Heart right ventricle (tissue), 16 donors: Measurements from ENCODE around the gene EVX2. TPM values are rescaled to one million over a fixed set of nuclear protein-coding genes. Genes with fewer than 3 reads are reported as not detected.

Source experiments
- ATAC-seq, 8 donors: fragments of 200-7000 bp; cut with Tn5 transposase; one replicate each; pipeline ENCODE4 v1.9.1; 2020; ENCODE audit warnings: mild to moderate bottlenecking in 8 of 8, moderate library complexity in 8 of 8, moderate number of reproducible peaks in 1 of 8
- DNase-seq, 2 donors: peaks; one replicate each; pipeline ENCODE4 v3.0.0-alpha.2; 2020
- H3K27ac ChIP-seq, 10 donors: fragments of 200-600 bp; sonication (generic) in 2 of 10; one replicate each; pipeline versions ENCODE4 v1.5.0 to v1.8.0; 2020 to 2022; ENCODE audit warnings: mild to moderate bottlenecking in 3 of 10
- H3K27me3 ChIP-seq, 7 donors: fragments of 200-600 bp; one replicate each; pipeline ENCODE4 v1.8.0; 2021 to 2022; ENCODE audit warnings: mild to moderate bottlenecking in 2 of 7
- H3K36me3 ChIP-seq, 9 donors: fragments of 200-600 bp; sonication (generic) in 1 of 9; one replicate each; pipeline versions ENCODE4 v1.5.0 to v1.8.0; 2020 to 2022; ENCODE audit warnings: mild to moderate bottlenecking in 2 of 9
- H3K4me1 ChIP-seq, 9 donors: fragments of 200-600 bp; sonication (generic) in 1 of 9; one replicate each; pipeline versions ENCODE4 v1.5.0 to v1.8.0; 2020 to 2022; ENCODE audit warnings: mild to moderate bottlenecking in 4 of 9
- H3K4me3 ChIP-seq, 10 donors: fragments of 200-600 bp; sonication (generic) in 2 of 10; one replicate each; pipeline versions ENCODE4 v1.5.0 to v1.8.0; 2020 to 2022; ENCODE audit warnings: mild to moderate bottlenecking in 7 of 10, moderate library complexity in 2 of 10
- H3K9me3 ChIP-seq, 11 donors: fragments of 200-600 bp in 10 of 11; sonication (generic) in 2 of 11; one replicate each; pipeline versions ENCODE4 v1.5.0 to v1.8.0; 2013 to 2022; ENCODE audit warnings: mild to moderate bottlenecking in 2 of 11, control low read depth in 1 of 11, moderate library complexity in 1 of 11
- WGBS, 2 donors: extraction: QIAGEN DNeasy Blood & Tissue Kit; methylation state at CpG; one replicate each; pipeline ENCODE4 v1.1.7; 2013; ENCODE audit warnings: inconsistent platforms in 1 of 2; 5-methylcytosine and 5-hydroxymethylcytosine counted together
- intact Hi-C, 10 donors: fragments of 100-400 bp; cut with DNase I; formaldehyde crosslinking; loops; one replicate each; pipeline versions ENCODE4 v1.11.1 to v1.14.2; 2022
- polyA plus RNA-seq, 2 donors: library from polyadenylated mRNA; stranded (reverse); fragments of 200-250 nt; gene quantifications; one replicate each; pipeline ENCODE4 v1.2.3, GENCODE V29; 2013
- total RNA-seq, 10 donors: library from RNA; stranded (reverse); fragmentation: NEBNext Ultra II Directional in 3 of 10; extraction: Animal tissue kit (Norgen Biotek cat#: 25700) in 3 of 10; gene quantifications; one replicate each; pipeline versions ENCODE4 v1.2.1 to v1.2.4, GENCODE V29; 2021 to 2023
- TF ChIP-seq, protein P1 (sequence below), 9 donors: fragments of 200-600 bp; sonication (generic) in 2 of 9; IDR thresholded peaks; one replicate each; pipeline versions ENCODE4 v1.5.0 to v1.8.0; 2021 to 2022; ENCODE audit warnings: antibody characterized with exemption in 9 of 9, mild to moderate bottlenecking in 5 of 9, moderate library complexity in 1 of 9
- donor health status: Arrhythmogenic right ventricular cardiomyopathy.
- donor health status: ischemic (EF 13 %, LVEDD 7.1; RV severe dilation, severe dysfunction).
- donor health status: healthy with polysubstance abuse.
- donor health status: DM: no; HTN: yes; CAD: no.
- donor health status: DM: no; HTN: no; CAD: no.
- donor health status: ischemic (EF 25% LVEDD 6.9; RV normal size, moderate dysfunction).
- donor health status: ischemic (EF 25% LVEDD 5.7; RV mildly dilated, moderate dysfunction).
- donor health status: healthy.
- donor health status: DM: yes; HTN: yes; CAD: no.
- donor health status: Ischemic cardiomyopathy.
- donor health status: ischemic (EF 35%, LVEDD 5.7; RV mildly dilated, moderate dysfunction).
- donor health status: nonischemic (EF 11% LVEDD 7.7; RV severe dilation, severe dysfunction).
- donor health status: DM: yes; HTN: yes; CAD: no.
- donor health status: PGD.
- donor health status: ischemic (EF 29% LVEDD 5.4; RV normal size, mild dysfunction).
- donor health status: nonischemic (EF 23%, LVEDD 6.1; RV moderate dilation, normal function).

The EVX2 gene
- total and polyA plus RNA-seq, 12 donors: not detected

DNA sequence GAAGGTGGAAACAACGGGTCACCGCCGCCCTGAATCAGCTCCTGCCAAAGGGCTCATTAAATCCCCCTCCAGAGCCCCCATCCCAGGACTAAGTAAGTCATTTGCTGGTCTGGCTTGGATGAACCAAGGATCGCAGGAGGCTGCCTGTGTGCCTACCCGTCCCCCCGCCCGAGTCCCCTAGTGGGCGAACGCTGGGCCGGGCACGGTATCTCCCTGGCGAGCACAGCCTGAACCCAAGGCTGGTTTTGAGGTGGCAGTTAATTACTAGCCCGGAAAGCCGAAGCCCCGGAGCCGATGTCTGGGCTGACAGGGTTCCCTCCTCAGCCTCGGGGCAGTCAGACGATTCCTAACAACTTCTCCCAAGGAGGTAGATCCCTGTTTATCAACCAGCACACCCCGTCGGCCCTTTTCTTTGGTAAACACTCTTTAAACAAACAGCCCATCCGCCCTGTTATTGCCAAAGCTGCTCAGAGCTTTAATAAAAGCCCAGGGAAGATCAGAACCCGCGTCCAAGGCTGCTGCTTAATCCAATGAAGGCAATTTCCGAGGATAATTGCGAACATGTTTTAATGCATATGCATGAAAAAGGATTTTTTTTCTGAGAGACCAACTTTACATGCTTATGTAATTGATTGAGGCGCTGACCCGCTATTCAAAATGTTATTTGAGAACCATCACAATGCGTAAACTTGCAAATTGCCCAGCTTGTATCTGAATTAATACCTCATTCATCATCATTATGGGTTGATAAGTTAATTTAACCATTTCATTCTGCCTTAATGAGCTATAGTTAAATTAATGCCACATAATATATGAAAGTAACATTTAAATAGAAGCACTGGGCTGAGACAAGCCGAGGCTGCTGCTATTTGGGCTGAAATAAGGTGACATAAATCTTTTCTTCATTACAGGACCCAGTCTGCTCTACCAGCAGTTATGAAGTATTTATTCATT lies 10.5 kb downstream of the EVX2 start:
- no peak overlapping the region for H3K27ac ChIP-seq
- H3K4me3 ChIP-seq: no peak overlapping the region
- 11 to 13% methylated on average over 29 of the region's 29 CpGs for WGBS, 2 donors
- TF ChIP-seq, protein P1, sequence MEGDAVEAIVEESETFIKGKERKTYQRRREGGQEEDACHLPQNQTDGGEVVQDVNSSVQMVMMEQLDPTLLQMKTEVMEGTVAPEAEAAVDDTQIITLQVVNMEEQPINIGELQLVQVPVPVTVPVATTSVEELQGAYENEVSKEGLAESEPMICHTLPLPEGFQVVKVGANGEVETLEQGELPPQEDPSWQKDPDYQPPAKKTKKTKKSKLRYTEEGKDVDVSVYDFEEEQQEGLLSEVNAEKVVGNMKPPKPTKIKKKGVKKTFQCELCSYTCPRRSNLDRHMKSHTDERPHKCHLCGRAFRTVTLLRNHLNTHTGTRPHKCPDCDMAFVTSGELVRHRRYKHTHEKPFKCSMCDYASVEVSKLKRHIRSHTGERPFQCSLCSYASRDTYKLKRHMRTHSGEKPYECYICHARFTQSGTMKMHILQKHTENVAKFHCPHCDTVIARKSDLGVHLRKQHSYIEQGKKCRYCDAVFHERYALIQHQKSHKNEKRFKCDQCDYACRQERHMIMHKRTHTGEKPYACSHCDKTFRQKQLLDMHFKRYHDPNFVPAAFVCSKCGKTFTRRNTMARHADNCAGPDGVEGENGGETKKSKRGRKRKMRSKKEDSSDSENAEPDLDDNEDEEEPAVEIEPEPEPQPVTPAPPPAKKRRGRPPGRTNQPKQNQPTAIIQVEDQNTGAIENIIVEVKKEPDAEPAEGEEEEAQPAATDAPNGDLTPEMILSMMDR (IDR thresholded peaks at IDR 0.05): no peak
- ATAC-seq (no peak), DNase-seq (no peak)
- intact Hi-C loops: no loop called here
- H3K4me1 ChIP-seq: peaks cover 0 to 10% (median 4%) of the 10 kb centered on the region in 9 donors
- no peaks in the 10 kb centered on the region for H3K36me3 ChIP-seq
- peaks cover 56 to 100% (median 100%) of the 10 kb centered on the region in 7 donors for H3K27me3 ChIP-seq
- peaks cover 0 to 2% (median 0%) of the 10 kb centered on the region in 11 donors for H3K9me3 ChIP-seq

GRCh38 chr2:176072292-176072669 lies 11.5 kb downstream of the EVX2 start:
- 44 to 54% methylated on average over 5 of the region's 5 CpGs for WGBS, 2 donors
- Histone ChIP-seq H3K27me3 (peaks cover 61 to 100% (median 100%) of the 10 kb centered on the region in 7 donors), H3K9me3 (peaks cover 0 to 2% (median 0%) of the 10 kb centered on the region in 11 donors), H3K4me1 (peaks cover 0 to 19% (median 14%) of the 10 kb centered on the region in 9 donors), H3K36me3 (no peaks in the 10 kb centered on the region), H3K4me3 (no peak overlapping the region), H3K27ac (no peak overlapping the region)
- TF ChIP-seq, protein P1 (IDR thresholded peaks at IDR 0.05): no peak
- intact Hi-C loops: no loop called here
- no peak for DNase-seq
- no peak for ATAC-seq

- no peak overlapping the region for H3K27ac ChIP-seq
- H3K4me1 ChIP-seq: peaks cover 0 to 26% (median 17%) of the 10 kb centered on the region in 9 donors
- DNase-seq (no peak), ATAC-seq (no peak)
- TF ChIP-seq, protein P1 (IDR thresholded peaks at IDR 0.05): no peak
- H3K27me3 ChIP-seq: peaks cover 57 to 100% (median 100%) of the 10 kb centered on the region in 7 donors
- 14 to 16% methylated on average over 53 to 58 of the region's 58 CpGs for WGBS, 2 donors
- H3K9me3 ChIP-seq: peaks cover 0 to 2% (median 0%) of the 10 kb centered on the region in 11 donors
- H3K4me3 ChIP-seq: no peak overlapping the region
- no peaks in the 10 kb centered on the region for H3K36me3 ChIP-seq
- intact Hi-C loops: no loop called here
These were observed 12.2 kb downstream of the EVX2 start for GRCh38 chr2:176071330-176072291.

DNA sequence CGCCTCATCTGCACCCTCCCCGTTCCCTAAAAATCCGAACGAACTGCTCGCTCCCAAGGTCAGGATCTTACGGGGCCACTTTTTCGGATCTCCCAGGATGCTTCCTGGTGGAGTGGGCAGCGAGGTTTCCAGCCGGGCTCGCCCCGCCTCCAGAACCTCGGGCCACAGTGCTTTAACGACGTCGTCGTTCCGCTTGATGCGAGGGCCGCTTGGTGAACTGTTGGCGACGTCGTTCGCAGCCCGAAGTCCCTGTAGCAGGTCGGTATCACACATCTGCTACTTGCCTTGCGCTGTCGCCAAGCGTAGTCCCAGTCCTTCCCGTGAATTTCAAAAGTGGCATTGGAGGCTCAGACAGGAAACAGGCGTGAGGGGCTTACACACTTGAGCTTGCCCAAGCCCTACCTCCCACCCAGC lies 15.3 kb downstream of the EVX2 start:
- WGBS, 2 donors: 10 to 11% methylated on average over 30 of the region's 30 CpGs
- no peaks in the 10 kb centered on the region for H3K36me3 ChIP-seq
- H3K9me3 ChIP-seq: no peaks in the 10 kb centered on the region
- peaks cover 43 to 100% (median 98%) of the 10 kb centered on the region in 7 donors for H3K27me3 ChIP-seq
- TF ChIP-seq, protein P1 (IDR thresholded peaks at IDR 0.05): no peak
- ATAC-seq (no peak), DNase-seq (no peak)
- H3K4me3 ChIP-seq: no peak overlapping the region
- intact Hi-C loops: loop anchor here in 1 of 10 donors (2.0 kb wide), 1 partner anchor 54 kb away; the partner anchor contains the start of gene HOXD9
- H3K27ac ChIP-seq: no peak overlapping the region
- H3K4me1 ChIP-seq: peaks cover 0 to 26% (median 18%) of the 10 kb centered on the region in 9 donors
